HuH-7 (cell line): ENCODE measurements around the gene SIAE.
"Not testable (repeated sequence)": the region's sequence is repeated elsewhere in the genome, so short reads cannot be mapped to it uniquely, and the experiment has no call there.

Experiments used
- DNase-seq: peaks from one replicate; pipeline ENCODE4 v3.0.0; 2011; ENCODE audit warnings: low spot score

The SIAE gene

GRCh38 chr11:124623861-124624525, 49.5 kb downstream of the SIAE start:
- no peak for DNase-seq

GRCh38 chr11:124622531-124623451, 50.7 kb downstream of the SIAE start, which contains the start of gene TBRG1:
TSS of gene TBRG1 (plus strand) at chr11:124622864. CDS start at chr11:124623084, 220 bp downstream.
- DNase-seq: peak; percentile 95

- DNase-seq: no peak
Measured at GRCh38 chr11:124618863-124619262, 54.7 kb downstream of the SIAE start.

GRCh38 chr11:124612567-124613246, 60.8 kb downstream of the SIAE start:
- DNase-seq: no peak

GRCh38 chr11:124612045-124612444, 61.5 kb downstream of the SIAE start:
- no peak for DNase-seq

GRCh38 chr11:124611064-124611463, 62.5 kb downstream of the SIAE start, which contains the start of gene PANX3:
TSS of gene PANX3 (plus strand) at chr11:124611428. CDS start at chr11:124611557, 129 bp downstream.
- no peak for DNase-seq

GRCh38 chr11:124610295-124610694, 63.2 kb downstream of the SIAE start:
- DNase-seq: no peak

GRCh38 chr11:124608147-124608546, 65.4 kb downstream of the SIAE start:
- DNase-seq: no peak

- DNase-seq: no peak
Measured at GRCh38 chr11:124605719-124606118, 67.8 kb downstream of the SIAE start.

GRCh38 chr11:124602723-124603122, 70.8 kb downstream of the SIAE start:
- not testable (repeated sequence) for DNase-seq

- DNase-seq: no peak
Measured at GRCh38 chr11:124602193-124602592, 71.3 kb downstream of the SIAE start.

- no peak for DNase-seq
Measured at GRCh38 chr11:124600621-124601320, 72.8 kb downstream of the SIAE start.

- no peak for DNase-seq
Measured at GRCh38 chr11:124597626-124598025, 75.9 kb downstream of the SIAE start.

- DNase-seq: no peak
Measured at GRCh38 chr11:124595302-124595701, 78.2 kb downstream of the SIAE start.

GRCh38 chr11:124592627-124593026, 80.9 kb downstream of the SIAE start:
- DNase-seq: no peak

- no peak for DNase-seq
Measured at GRCh38 chr11:124591430-124591829, 82.1 kb downstream of the SIAE start.

GRCh38 chr11:124586238-124586860, 87.2 kb downstream of the SIAE start:
- peak; percentile 12 for DNase-seq

- no peak for DNase-seq
Measured at GRCh38 chr11:124584681-124585372, 88.7 kb downstream of the SIAE start.

GRCh38 chr11:124583781-124584180, 89.8 kb downstream of the SIAE start:
- no peak for DNase-seq
